GM20431 (cell line): Measurements from ENCODE around the gene SEMA6A.

Experiments used
- in situ Hi-C: fragments of 300-500 bp; cut with MseI, MboI; formaldehyde crosslinking; loops from one replicate; pipeline ENCODE4 v1.15.0; 2020; ENCODE audit warnings: low sequenced_read_pairs; ENCODE audit not compliant: unreplicated experiment

Gene SEMA6A

GRCh38 chr5:116479776-116480675 is 94.6 kb downstream of the SEMA6A start:
- in situ Hi-C loops = no loop called here

GRCh38 chr5:116478491-116478890 is 96.1 kb downstream of the SEMA6A start:
- in situ Hi-C loops = no loop called here

GRCh38 chr5:116476897-116477537 is 97.6 kb downstream of the SEMA6A start:
- in situ Hi-C loops = no loop called here

GRCh38 chr5:116475338-116475737 is 99.3 kb downstream of the SEMA6A start:
- in situ Hi-C loops = no loop called here

GRCh38 chr5:116473706-116474105 is 100.9 kb downstream of the SEMA6A start:
- in situ Hi-C loops = no loop called here

- in situ Hi-C loops = no loop called here
These were observed 102.3 kb downstream of the SEMA6A start for GRCh38 chr5:116472274-116472673.

- in situ Hi-C loops = no loop called here
These were observed 105.0 kb downstream of the SEMA6A start for GRCh38 chr5:116469631-116470030.

- in situ Hi-C loops = no loop called here
These were observed 106.0 kb downstream of the SEMA6A start for GRCh38 chr5:116468583-116468982.

- in situ Hi-C loops = no loop called here
These were observed 107.2 kb downstream of the SEMA6A start for GRCh38 chr5:116467465-116467843.

GRCh38 chr5:116466727-116467464 is 107.7 kb downstream of the SEMA6A start:
- in situ Hi-C loops = no loop called here

- in situ Hi-C loops = no loop called here
These were observed 109.2 kb downstream of the SEMA6A start for GRCh38 chr5:116465411-116465810.

- in situ Hi-C loops = no loop called here
These were observed 110.4 kb downstream of the SEMA6A start for GRCh38 chr5:116464144-116464708.

- in situ Hi-C loops = no loop called here
These were observed 112.1 kb downstream of the SEMA6A start for GRCh38 chr5:116462500-116462899.

- in situ Hi-C loops = no loop called here
These were observed 115.3 kb downstream of the SEMA6A start for GRCh38 chr5:116459301-116459700.

GRCh38 chr5:116457062-116457461 is 117.6 kb downstream of the SEMA6A start:
- in situ Hi-C loops = no loop called here

GRCh38 chr5:116456036-116456435 is 118.6 kb downstream of the SEMA6A start:
- in situ Hi-C loops = no loop called here

- in situ Hi-C loops = no loop called here
These were observed 119.6 kb downstream of the SEMA6A start for GRCh38 chr5:116455061-116455460.

- in situ Hi-C loops = no loop called here
These were observed 120.2 kb downstream of the SEMA6A start for GRCh38 chr5:116454417-116454927.

GRCh38 chr5:116453988-116454411 is 120.6 kb downstream of the SEMA6A start:
- in situ Hi-C loops = no loop called here

GRCh38 chr5:116452774-116453368 is 121.8 kb downstream of the SEMA6A start:
- in situ Hi-C loops = no loop called here
